Tibial nerve (tissue), 4 donors: ENCODE results near the gene NLE1. TPM values are rescaled to one million over a fixed set of nuclear protein-coding genes. Genes with fewer than 3 reads are reported as not detected.
"Not testable (repeated sequence)": the region's sequence is repeated elsewhere in the genome, so short reads cannot be mapped to it uniquely, and the experiment has no call there.

ENCODE experiments used
- DNase-seq, 2 donors: peaks; one replicate each; pipeline ENCODE4 v3.0.0-alpha.2; 2019; ENCODE audit warnings: low spot score in 2 of 2
- H3K27ac ChIP-seq, 4 donors: fragments of 200-600 bp; sonication (generic) in 3 of 4; one replicate each; pipeline ENCODE4 v1.5.1; 2017 to 2019; ENCODE audit warnings: mild to moderate bottlenecking in 1 of 4
- H3K27me3 ChIP-seq, 2 donors: fragments of 200-600 bp; sonication (generic) in 1 of 2; one replicate each; pipeline versions ENCODE4 v1.5.1 to v1.6.0; 2017 to 2019
- H3K36me3 ChIP-seq, 3 donors: fragments of 200-600 bp; sonication (generic); one replicate each; pipeline ENCODE4 v1.5.1; 2018 to 2019
- H3K4me1 ChIP-seq, 4 donors: fragments of 200-600 bp; sonication (generic) in 3 of 4; one replicate each; pipeline ENCODE4 v1.5.1; 2017 to 2019
- H3K4me3 ChIP-seq, 4 donors: fragments of 200-600 bp; sonication (generic) in 3 of 4; one replicate each; pipeline ENCODE4 v1.5.1; 2017 to 2019; ENCODE audit warnings: mild to moderate bottlenecking in 1 of 4, moderate library complexity in 1 of 4
- H3K9me3 ChIP-seq, 4 donors: fragments of 200-600 bp; sonication (generic) in 3 of 4; one replicate each; pipeline ENCODE4 v1.5.1; 2017 to 2019
- EP300 ChIP-seq, 2 donors: sonication (generic); formaldehyde crosslinking; IDR thresholded peaks; one replicate each; pipeline ENCODE4 v1.6.1; 2017; ENCODE audit warnings: antibody characterized with exemption in 2 of 2, mild to moderate bottlenecking in 1 of 2
- POLR2A ChIP-seq, 2 donors: fragments of 450-650 bp; IDR thresholded peaks; one replicate each; pipeline ENCODE4 v1.6.1; 2017; ENCODE audit warnings: antibody characterized with exemption in 2 of 2, mild to moderate bottlenecking in 2 of 2, moderate library complexity in 2 of 2
- WGBS, 2 donors: methylation state at CpG; one replicate each; pipeline ENCODE4 v1.1.5; 2018; 5-methylcytosine and 5-hydroxymethylcytosine counted together
- total RNA-seq, 4 donors: library from RNA; depleted of rRNA; stranded (reverse); fragments of >200 nt; gene quantifications; one replicate each; pipeline ENCODE4 v1.1.0, GENCODE V29; 2016
- TF ChIP-seq, protein P1 (sequence below), 5 experiments: fragments of 200-600 bp in 3 of 5; fragments of 450-650 bp in 2 of 5; sonication (generic) in 3 of 5; IDR thresholded peaks; one replicate each; pipeline ENCODE4 v1.5.1; 2016 to 2019; ENCODE audit warnings: antibody characterized with exemption in 5 of 5, mild to moderate bottlenecking in 3 of 5, moderate library complexity in 2 of 5

NLE1 gene
- total RNA-seq, 4 donors from 2014 or later = 10.4 to 32.1 (median 17.1) TPM

DNA sequence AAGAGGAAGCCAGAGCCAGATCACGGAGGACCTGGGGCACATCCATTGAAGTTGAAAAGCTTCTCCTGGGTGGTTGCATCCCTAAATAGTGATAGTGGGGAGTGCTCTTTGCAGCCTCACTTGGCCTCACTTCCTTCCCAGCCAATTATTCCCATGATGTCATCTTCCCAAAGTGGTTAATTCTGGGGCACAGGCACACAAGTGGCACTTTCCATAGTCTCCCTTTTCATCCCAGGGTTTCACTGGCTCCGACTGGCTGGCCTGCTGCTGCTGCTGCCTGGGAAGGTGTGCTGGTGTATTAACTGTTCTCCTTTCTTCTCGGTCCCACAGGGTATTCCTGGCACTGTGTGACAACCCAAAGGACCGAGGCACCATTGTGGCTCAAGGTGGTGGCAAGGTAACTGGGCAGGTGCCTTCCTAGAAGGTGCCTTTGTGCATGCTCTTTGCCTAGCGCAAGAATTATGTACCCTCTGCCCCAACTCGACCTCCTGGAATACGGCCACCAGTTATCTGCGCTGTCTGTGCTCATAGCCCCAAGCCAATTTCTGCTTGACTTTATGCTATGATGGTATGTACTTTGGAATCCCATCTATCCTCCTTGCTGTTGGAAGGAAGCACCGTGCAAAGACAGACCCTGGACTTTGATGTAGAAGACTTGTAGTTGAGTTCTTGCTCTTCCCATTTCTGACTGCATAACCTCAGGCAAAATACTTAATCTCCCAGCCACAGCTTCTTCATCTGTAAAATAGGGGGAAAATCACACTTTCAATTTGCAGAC lies 33.7 kb upstream of the NLE1 start:
- no peak for TF ChIP-seq POLR2A (IDR thresholded peaks at IDR 0.05)
- no peak for TF ChIP-seq EP300 (IDR thresholded peaks at IDR 0.05)
- TF ChIP-seq, protein P1, sequence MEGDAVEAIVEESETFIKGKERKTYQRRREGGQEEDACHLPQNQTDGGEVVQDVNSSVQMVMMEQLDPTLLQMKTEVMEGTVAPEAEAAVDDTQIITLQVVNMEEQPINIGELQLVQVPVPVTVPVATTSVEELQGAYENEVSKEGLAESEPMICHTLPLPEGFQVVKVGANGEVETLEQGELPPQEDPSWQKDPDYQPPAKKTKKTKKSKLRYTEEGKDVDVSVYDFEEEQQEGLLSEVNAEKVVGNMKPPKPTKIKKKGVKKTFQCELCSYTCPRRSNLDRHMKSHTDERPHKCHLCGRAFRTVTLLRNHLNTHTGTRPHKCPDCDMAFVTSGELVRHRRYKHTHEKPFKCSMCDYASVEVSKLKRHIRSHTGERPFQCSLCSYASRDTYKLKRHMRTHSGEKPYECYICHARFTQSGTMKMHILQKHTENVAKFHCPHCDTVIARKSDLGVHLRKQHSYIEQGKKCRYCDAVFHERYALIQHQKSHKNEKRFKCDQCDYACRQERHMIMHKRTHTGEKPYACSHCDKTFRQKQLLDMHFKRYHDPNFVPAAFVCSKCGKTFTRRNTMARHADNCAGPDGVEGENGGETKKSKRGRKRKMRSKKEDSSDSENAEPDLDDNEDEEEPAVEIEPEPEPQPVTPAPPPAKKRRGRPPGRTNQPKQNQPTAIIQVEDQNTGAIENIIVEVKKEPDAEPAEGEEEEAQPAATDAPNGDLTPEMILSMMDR (IDR thresholded peaks at IDR 0.05) = no peak
- no peaks in the 10 kb centered on the region for H3K27me3 ChIP-seq
- no peaks in the 10 kb centered on the region for H3K9me3 ChIP-seq
- WGBS, 2 donors = 84 to 88% methylated on average over 9 of the region's 9 CpGs
- no peaks in the 10 kb centered on the region for H3K4me1 ChIP-seq
- DNase-seq = no peak
- no peaks in the 10 kb centered on the region for H3K36me3 ChIP-seq
- H3K27ac ChIP-seq = no peak overlapping the region
- H3K4me3 ChIP-seq = no peak overlapping the region

DNA sequence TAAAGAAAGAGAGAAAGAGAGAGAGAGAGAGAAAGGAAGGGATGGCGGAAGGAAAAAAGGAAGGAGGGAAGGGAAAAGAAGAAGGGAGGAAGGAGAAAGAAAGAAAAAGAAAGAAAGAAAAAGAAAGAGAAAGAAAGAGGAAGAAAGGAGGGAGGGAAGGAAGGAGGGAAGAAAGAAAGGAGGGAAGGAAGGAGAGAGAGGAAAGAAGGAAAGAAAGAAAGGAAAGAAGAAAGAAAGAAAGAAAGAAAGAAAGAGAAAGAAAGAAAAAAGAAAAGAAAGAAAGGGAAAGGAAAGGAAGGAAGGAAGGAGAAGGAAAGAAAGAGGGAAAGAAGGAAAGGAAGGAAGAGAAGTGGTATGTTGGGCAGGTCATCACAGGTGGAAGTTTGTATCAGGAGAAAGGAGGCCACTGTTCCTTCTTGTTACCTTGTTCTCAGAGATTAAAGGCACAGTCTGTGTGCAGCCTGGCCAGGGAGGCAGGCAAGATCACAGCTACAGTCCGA lies 32.8 kb upstream of the NLE1 start:
- H3K36me3 ChIP-seq = no peaks in the 10 kb centered on the region
- 72 to 93% methylated on average over 2 of the region's 2 CpGs for WGBS, 2 donors
- H3K9me3 ChIP-seq = no peaks in the 10 kb centered on the region
- no peaks in the 10 kb centered on the region for H3K27me3 ChIP-seq
- H3K4me1 ChIP-seq = no peaks in the 10 kb centered on the region
- no peak overlapping the region for H3K4me3 ChIP-seq
- no peak overlapping the region for H3K27ac ChIP-seq
- TF ChIP-seq EP300 (IDR thresholded peaks at IDR 0.05) = no peak
- TF ChIP-seq POLR2A (IDR thresholded peaks at IDR 0.05) = no peak
- TF ChIP-seq, protein P1 (IDR thresholded peaks at IDR 0.05) = no peak
- DNase-seq = no peak

DNA sequence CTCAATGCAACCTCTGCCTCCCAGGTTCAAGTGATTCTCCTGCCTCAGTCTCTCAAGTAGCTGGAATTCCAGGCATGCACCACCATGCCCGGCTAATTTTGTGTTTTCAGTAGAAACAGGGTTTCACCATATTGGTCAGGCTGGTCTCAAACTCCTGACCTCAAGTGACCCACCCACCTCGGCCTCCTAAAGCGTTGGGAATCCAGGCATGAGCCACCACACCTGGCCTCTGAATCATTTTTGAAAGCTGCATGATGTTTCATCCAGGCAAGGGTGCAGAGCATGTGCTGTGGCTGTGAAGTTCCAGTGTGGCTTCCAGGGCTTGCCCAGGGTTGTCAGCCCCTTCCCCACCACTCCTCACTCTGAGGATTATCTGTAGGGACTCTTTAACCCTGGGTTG lies 30.2 kb upstream of the NLE1 start:
- not testable (repeated sequence) for H3K4me3 ChIP-seq, H3K27me3 ChIP-seq, H3K36me3 ChIP-seq, DNase-seq, H3K4me1 ChIP-seq, H3K27ac ChIP-seq, H3K9me3 ChIP-seq
- WGBS, 2 donors = 89 to 94% methylated on average over 3 of the region's 3 CpGs

DNA sequence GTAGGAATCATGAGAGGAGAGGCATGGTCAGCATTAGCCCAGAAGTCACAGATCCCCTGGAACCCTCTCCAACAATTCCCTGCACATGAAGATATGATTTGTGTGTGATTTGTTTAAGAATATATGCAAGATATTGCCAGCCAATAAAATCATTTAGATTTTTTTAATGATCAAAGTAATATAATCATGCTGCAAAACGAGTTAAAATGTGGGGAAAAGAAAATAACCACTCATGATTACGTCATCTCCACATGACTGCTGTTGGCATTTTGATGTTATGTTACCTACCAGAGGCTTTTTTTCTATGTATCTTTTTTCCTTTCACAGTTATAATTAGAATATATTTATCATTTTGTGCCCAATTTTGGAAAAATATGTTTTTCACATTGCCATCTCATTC lies 29.7 kb upstream of the NLE1 start:
- no peak overlapping the region for H3K4me3 ChIP-seq
- no peak for TF ChIP-seq POLR2A (IDR thresholded peaks at IDR 0.05)
- TF ChIP-seq, protein P1 (IDR thresholded peaks at IDR 0.05) = no peak
- no peak for TF ChIP-seq EP300 (IDR thresholded peaks at IDR 0.05)
- H3K27ac ChIP-seq = no peak overlapping the region
- no peak for DNase-seq
- WGBS, 2 donors = 49 to 51% methylated on average over 2 of the region's 2 CpGs
- no peaks in the 10 kb centered on the region for H3K9me3 ChIP-seq
- H3K27me3 ChIP-seq = no peaks in the 10 kb centered on the region
- H3K4me1 ChIP-seq = no peaks in the 10 kb centered on the region
- no peaks in the 10 kb centered on the region for H3K36me3 ChIP-seq

DNA sequence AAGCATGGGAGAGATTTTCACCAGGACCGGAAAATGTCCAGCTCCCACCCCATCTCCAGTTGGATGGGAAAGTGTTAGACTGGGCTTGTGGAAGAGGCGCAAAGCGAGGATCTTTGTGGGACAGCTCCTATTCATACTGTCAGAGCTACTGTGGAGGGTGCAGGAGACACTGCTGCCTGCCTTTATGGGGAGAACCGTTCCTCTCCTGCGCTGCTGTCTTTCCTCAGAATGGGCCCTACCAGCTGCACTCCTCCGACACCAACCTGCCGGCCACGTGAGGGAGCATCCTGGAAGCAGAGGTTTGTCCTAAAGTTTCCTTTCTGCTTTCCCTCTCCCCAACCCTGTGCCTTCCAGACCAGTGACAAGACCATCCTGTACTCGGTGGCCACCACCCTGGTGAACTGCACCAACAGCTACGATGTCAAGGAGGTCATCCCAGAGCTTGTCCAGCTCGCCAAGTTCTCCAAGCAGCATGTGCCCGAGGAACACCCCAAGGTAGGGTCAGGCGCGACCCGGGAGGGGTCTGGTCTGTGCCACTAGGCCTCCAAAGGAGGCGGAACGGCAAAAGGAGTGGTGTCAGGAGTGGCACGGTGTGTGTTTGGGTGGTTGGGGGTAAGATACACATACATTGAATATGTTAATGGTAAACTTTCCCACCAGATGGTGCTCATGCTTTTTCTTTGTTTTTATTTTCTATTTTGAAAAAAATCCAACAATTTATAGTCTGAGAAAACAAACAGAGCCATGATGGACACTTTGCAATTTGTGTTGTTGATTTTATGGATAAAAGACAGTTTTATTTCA lies 29.1 kb upstream of the NLE1 start:
- no peaks in the 10 kb centered on the region for H3K36me3 ChIP-seq
- TF ChIP-seq, protein P1 (IDR thresholded peaks at IDR 0.05) = peak in 4 of 5 experiments; percentile 14 to 60 (median 32)
- TF ChIP-seq EP300 (IDR thresholded peaks at IDR 0.05) = no peak
- no peak for TF ChIP-seq POLR2A (IDR thresholded peaks at IDR 0.05)
- H3K27ac ChIP-seq = no peak overlapping the region
- H3K4me3 ChIP-seq = no peak overlapping the region
- H3K9me3 ChIP-seq = no peaks in the 10 kb centered on the region
- H3K4me1 ChIP-seq = no peaks in the 10 kb centered on the region
- no peak for DNase-seq
- no peaks in the 10 kb centered on the region for H3K27me3 ChIP-seq
- 76 to 79% methylated on average over 18 of the region's 18 CpGs for WGBS, 2 donors
